ENCODE data around the gene MEGF11. TPM values are rescaled to one million over a fixed set of nuclear protein-coding genes. Genes with fewer than 3 reads are reported as not detected.

Gene MEGF11
- total RNA-seq, 4 donors from 2014 or later = 0.20 TPM; not detected in 3

DNA sequence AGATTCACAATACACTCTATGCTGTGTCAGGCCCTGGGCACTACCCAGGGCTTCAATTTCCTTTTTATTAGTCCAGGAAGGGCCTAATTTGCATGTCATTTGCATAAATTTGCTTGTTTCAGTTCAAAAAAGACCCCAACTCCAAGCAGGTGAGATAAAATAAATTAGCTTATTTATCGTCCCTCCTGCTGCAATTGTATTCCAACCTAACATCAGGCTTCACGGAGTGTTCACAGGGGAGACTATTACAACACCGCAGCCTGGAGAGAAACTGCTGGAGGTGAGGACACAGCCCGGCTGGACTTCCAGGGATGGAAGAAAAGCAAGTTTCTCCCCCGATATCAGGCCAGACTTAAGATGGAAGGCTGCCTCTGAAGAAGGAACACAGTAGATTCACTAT lies 62.8 kb downstream of the MEGF11 start:
- H3K9me3 ChIP-seq = no peaks in the 10 kb centered on the region
- no peaks in the 10 kb centered on the region for H3K4me1 ChIP-seq
- no peaks in the 10 kb centered on the region for H3K27me3 ChIP-seq
- no peak overlapping the region for H3K4me3 ChIP-seq (replicated peaks in 1 of 3)
- H3K36me3 ChIP-seq = no peaks in the 10 kb centered on the region
- WGBS, 2 donors = 73 to 77% methylated on average over 5 of the region's 5 CpGs
- no peak overlapping the region for H3K27ac ChIP-seq
- no peak for DNase-seq
- intact Hi-C loops (cut with DNase I) = no loop called here
- TF ChIP-seq POLR2A (IDR thresholded peaks at IDR 0.05) = no peak
- TF ChIP-seq, protein P1, sequence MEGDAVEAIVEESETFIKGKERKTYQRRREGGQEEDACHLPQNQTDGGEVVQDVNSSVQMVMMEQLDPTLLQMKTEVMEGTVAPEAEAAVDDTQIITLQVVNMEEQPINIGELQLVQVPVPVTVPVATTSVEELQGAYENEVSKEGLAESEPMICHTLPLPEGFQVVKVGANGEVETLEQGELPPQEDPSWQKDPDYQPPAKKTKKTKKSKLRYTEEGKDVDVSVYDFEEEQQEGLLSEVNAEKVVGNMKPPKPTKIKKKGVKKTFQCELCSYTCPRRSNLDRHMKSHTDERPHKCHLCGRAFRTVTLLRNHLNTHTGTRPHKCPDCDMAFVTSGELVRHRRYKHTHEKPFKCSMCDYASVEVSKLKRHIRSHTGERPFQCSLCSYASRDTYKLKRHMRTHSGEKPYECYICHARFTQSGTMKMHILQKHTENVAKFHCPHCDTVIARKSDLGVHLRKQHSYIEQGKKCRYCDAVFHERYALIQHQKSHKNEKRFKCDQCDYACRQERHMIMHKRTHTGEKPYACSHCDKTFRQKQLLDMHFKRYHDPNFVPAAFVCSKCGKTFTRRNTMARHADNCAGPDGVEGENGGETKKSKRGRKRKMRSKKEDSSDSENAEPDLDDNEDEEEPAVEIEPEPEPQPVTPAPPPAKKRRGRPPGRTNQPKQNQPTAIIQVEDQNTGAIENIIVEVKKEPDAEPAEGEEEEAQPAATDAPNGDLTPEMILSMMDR (IDR thresholded peaks at IDR 0.05) = no peak

GRCh38 chr15:66189291-66189690 lies 64.3 kb downstream of the MEGF11 start:
- Histone ChIP-seq H3K27ac (no peak overlapping the region), H3K4me1 (no peaks in the 10 kb centered on the region), H3K4me3 (replicated peaks in 1 of 3) (no peak overlapping the region), H3K27me3 (no peaks in the 10 kb centered on the region), H3K9me3 (no peaks in the 10 kb centered on the region), H3K36me3 (no peaks in the 10 kb centered on the region)
- intact Hi-C loops (cut with DNase I) = no loop called here
- 73 to 84% methylated on average over 6 of the region's 6 CpGs for WGBS, 2 donors
- no peak for TF ChIP-seq POLR2A (IDR thresholded peaks at IDR 0.05)
- TF ChIP-seq, protein P1 (IDR thresholded peaks at IDR 0.05) = no peak
- no peak for DNase-seq

GRCh38 chr15:66188464-66188863 lies 65.1 kb downstream of the MEGF11 start:
- WGBS, 2 donors = 75% methylated on average over 4 of the region's 4 CpGs
- no peak for DNase-seq
- Histone ChIP-seq H3K4me1 (no peaks in the 10 kb centered on the region), H3K27ac (no peak overlapping the region), H3K36me3 (no peaks in the 10 kb centered on the region), H3K4me3 (replicated peaks in 1 of 3) (no peak overlapping the region), H3K9me3 (no peaks in the 10 kb centered on the region), H3K27me3 (no peaks in the 10 kb centered on the region)
- intact Hi-C loops (cut with DNase I) = no loop called here
- TF ChIP-seq, protein P1 (IDR thresholded peaks at IDR 0.05) = no peak
- TF ChIP-seq POLR2A (IDR thresholded peaks at IDR 0.05) = no peak

GRCh38 chr15:66187271-66187670 lies 66.3 kb downstream of the MEGF11 start:
- WGBS, 2 donors = 74 to 83% methylated on average over 4 of the region's 6 CpGs
- Histone ChIP-seq H3K36me3 (no peaks in the 10 kb centered on the region), H3K4me1 (no peaks in the 10 kb centered on the region), H3K9me3 (no peaks in the 10 kb centered on the region), H3K27ac (no peak overlapping the region), H3K4me3 (replicated peaks in 1 of 3) (no peak overlapping the region), H3K27me3 (no peaks in the 10 kb centered on the region)
- TF ChIP-seq, protein P1 (IDR thresholded peaks at IDR 0.05) = no peak
- TF ChIP-seq POLR2A (IDR thresholded peaks at IDR 0.05) = no peak
- no peak for DNase-seq
- intact Hi-C loops (cut with DNase I) = no loop called here

GRCh38 chr15:66186049-66186825 lies 67.3 kb downstream of the MEGF11 start:
- no peak for DNase-seq
- Histone ChIP-seq H3K4me1 (no peaks in the 10 kb centered on the region), H3K9me3 (no peaks in the 10 kb centered on the region), H3K27me3 (no peaks in the 10 kb centered on the region), H3K4me3 (replicated peaks in 1 of 3) (no peak overlapping the region), H3K36me3 (no peaks in the 10 kb centered on the region), H3K27ac (no peak overlapping the region)
- TF ChIP-seq, protein P1 (IDR thresholded peaks at IDR 0.05) = no peak
- TF ChIP-seq POLR2A (IDR thresholded peaks at IDR 0.05) = no peak
- WGBS, 2 donors = 73 to 81% methylated on average over 6 to 7 of the region's 7 CpGs
- intact Hi-C loops (cut with DNase I) = no loop called here
